DMS 273 treated with DMSO at 0.1 percent for 48 hours (cell line): Measurements from ENCODE around the gene MAMLD1.

Experiments
- DNase-seq: peaks from one replicate; lab custom pipeline; 2025; lab: John Stamatoyannopoulos, UW

MAMLD1 gene

DNA sequence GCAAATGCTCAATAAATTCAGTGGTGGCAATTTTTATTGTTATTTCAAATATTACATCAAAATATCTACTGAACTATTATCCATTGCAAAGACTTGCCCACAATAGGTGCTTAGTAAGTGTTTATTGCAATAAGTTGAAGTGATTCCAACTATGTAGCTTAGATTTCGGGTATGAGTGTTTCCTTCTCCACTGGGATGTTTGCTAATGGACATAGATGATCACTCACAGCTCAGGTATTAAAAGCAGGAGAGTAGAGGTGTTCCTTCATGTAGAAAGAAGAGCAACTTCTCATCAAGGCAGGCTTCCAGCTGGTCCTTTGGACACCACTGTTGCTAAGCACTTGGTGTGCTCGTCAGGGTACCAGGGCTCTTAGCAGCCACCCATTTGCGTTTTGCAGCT is 139.0 kb downstream of the MAMLD1 start:
- DNase-seq: no peak

DNA sequence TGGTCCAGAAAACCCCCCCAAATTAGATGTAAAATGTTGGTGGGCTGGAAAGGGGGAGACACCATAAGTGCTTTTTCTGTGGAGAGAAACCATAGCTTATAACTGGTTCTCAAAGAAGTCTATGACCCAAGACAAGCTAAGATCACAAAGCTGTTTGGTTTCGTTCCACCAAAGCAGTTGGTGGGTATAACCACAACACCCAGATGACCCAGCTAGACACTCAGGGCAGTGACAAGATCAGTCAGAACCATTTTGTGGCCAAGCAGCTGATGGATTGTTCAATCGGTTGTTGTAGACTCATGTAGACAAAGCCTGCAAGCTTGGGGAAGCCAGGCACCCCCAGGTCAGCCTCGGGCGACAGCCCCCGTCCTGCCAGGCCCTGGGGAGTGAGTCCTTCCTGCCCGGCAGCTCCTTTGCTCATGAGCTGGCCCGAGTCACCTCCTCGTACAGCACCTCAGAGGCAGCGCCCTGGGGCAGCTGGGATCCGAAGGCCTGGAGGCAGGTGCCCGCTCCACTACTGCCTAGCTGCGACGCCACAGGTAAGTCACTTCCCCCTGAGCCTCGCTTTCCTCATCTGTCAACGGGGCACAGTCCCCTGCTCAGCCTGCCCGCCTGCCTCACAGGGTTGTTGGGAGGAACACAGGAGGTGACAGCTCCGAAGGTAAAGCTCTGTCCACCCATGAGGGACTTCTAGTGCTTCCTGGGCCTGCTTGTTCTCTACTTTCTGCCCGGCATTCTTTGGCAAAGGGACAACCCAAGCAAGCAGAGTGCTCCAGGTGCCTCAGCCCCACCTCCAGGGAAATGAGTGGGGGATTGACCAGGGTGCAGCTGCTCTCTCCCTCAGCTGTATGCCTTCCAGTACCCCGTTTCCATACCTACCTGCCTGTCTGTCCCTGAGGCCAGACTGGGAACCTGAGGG is 140.1 kb downstream of the MAMLD1 start:
- no peak for DNase-seq

DNA sequence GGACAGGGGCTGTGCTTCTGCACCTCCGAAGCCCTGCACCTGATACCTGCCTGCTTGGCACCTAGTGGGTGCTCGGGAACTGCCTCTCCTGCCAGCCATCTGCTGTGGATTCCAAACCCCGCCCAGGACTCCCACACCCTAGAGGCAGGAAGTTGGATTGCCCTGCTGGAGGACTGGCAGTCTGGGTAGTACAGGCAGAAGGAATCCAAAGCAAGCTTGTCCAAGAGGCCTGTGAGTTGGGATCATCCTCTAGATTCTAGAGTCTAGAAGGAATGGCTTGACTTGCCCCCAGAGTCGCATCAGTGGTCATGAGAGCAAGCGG is 140.7 kb downstream of the MAMLD1 start:
- DNase-seq: no peak

DNA sequence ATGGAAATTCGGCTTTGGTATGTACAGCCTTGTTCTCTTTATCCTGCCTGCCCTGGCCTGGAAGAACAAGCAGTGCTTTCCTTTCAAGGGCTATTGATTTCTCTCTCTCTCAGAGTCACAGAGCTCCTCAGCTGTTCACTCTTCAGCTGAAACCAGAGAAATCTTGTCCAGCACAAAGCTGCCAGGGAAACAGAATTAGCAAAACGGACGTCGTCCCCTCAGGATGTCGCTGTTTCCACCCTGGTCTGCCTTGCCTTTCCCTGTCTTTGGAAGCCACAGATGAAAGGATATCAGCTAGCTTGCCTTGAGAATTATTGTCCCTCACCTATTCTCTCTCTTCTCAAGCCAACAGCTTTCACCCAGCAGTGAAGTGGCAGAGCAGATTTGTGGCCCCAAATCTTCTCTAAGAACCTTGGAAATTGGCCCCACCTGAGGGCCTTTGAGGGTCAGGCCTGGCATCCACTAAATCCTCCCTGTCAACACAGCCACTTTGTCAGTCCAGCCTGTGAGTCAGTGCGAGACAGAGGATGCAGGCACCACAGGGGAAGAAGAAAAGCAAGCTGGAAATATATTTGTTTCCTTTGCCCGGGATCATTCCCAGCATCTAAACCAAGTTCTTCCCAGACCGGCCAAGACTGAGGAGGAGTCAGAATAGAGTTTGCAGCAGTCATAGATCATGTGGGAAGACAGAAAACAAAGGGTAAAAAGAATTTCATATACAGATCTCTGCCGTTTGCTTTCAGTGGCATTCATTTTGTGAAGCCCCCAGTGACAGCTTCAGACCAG is 141.5 kb downstream of the MAMLD1 start:
- no peak for DNase-seq

DNA sequence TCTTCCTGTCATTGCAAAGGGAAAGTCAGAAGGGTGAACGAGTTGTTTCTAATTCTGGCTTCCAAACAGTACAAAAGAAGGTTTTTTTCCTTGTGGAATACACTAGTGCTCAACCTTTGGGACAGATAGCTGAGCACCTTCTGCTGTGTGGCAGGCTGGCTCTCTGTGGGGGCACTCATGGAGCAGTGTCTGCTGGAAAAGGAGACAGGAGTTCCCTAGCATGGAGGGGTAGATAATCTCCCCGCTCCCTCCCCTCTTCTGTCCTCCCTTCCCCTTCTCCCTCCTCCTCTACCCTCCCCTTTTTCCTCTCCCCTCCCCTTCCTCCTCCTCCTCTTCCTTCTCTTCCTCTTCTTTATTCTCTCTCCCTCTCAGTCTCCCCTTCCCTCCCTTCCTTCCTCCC is 142.9 kb downstream of the MAMLD1 start:
- DNase-seq: no peak

DNA sequence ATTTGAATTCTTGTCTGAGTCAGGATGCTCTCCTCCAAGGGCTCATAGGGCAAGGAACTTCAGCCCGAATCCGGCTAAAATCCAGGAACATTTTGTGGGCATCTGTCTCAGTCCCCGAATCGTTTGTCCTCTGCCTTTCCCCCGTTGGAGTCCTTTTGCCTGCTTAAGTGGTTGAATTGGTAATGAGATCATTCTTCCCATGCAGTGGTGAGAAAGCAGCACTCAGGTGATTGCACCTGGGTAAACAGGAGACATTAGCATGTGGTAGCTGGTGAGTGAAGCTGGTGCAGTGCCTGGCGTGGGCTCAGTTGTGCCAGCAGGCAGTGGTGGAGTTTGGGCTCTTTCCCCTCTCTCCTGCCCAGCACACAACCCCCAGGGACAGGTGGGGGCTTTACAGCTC is 143.4 kb downstream of the MAMLD1 start:
- DNase-seq: no peak

DNA sequence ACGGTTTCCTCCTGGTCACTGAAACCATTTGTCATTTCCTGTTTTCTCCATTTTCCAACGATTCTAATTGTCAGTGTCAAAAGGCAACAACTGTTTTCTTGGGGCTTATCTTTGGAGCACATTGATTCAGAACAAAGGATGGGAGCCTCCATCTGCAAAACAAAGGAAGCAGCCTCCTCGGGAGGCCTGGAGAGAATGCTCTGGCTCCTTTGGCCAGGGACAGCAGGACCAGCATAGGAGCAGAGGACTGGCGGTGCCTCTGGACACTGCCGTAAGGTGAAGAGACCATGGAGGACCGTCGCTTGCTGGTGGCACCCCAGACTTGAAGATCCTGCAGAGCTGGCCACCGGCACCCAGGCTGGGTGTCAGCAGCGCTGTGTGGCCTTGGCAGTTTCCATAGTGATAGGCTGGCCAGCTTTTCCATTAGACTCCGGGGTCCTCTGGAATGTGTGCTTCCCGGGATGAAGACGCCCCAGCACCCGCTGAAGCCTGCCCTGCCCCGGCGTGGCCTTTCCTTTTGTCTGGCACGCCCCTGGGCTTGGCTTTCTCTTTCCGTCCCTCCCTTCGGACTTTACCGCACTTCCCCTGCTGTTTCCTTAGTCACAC is 144.2 kb downstream of the MAMLD1 start:
- no peak for DNase-seq

DNA sequence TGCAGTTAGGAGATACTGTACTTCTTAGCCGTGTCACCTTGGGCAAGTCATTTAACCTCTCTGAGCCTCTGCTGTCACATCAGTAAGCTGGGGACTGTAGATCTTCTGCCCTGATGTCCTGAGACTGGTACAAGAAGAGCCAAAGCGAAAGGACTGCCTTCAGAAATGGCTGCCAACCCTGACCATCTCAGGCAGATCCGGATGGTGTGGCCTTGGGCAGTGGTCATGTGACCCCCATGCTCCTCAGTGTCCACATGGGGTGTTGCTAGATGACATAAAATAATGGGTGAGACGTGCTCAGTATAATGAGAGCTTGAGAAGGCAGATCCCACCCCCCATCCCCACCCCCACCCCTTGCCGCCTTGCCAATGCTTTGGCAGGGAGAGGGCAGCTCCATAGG is 144.9 kb downstream of the MAMLD1 start:
- DNase-seq: no peak

DNA sequence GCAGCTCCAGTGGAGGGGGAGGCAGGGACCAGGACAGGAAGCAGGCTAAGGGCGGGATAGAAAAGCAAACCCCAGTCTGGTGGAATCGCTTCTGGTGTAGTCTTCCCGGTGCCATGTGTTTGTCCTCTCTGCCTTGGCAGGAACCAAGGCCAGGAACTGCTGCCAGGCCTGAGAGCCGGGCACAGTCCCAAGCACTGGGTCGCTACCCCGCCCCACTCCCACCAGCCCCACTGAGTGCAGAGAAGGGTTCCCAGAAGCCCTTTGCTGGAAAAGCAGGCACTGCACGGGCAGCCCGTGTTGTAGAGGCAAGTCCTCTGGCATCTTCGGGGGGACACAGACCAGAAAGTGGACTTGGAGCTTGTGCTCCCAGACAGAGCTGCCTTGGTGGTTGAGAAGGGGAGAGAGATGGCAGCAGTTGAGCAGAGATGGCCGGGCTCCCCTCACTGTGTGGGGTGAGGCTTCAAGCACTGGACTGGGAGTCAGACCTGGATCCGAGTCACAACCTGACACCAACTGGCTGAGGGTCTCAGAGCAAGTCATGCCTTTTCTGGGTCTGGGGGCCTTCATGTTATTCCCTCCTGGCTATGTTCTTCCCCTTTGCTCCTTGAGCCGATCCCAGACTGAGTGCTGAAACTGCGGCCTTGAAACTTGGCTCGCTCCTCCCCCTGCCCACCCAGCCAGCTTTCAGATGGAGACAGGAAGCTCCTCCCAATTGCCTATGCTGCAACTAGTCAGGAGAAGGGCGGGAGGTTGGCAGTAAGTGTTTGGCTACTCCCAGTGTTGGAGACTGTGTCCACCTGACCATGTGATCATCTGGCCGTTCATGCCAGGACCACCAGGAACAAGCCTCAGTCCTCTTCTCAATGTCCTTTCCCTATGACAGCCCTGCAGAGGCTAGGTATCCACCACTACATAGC is 145.6 kb downstream of the MAMLD1 start:
- DNase-seq: no peak

DNA sequence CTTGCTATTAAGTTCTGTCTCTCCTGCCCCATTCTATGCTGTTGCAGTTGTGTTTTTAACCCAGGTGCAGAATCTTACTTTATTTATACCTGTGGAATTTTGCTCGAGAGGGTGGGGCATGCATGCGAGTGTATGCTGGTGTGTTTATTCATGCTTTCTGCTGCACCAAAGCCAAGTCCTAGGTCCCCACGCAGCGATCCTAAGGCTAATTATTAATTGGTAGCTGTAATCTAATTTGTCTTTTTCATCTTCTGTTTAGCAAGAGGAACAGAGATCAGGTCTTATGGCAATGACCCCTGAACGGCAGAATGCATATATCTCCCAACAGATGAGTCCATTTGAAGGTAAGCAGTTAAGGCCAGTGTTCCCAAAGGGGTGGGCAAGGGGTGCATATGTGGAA is 146.6 kb downstream of the MAMLD1 start:
- no peak for DNase-seq

DNA sequence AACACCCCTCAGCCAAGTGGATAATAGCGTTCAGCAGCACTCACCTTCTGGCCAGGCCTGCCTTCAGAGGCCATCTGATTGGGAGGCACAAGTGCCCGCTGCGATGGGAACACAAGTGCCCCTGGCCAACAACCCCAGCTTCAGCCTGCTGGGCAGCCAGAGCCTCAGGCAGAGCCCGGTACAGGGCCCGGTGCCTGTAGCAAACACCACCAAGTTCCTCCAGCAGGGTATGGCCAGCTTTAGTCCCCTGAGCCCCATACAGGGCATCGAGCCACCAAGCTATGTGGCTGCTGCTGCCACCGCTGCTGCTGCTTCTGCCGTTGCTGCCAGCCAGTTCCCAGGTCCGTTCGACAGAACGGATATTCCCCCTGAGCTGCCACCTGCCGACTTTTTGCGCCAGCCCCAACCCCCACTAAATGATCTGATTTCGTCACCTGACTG is 149.4 kb downstream of the MAMLD1 start:
- DNase-seq: no peak

DNA sequence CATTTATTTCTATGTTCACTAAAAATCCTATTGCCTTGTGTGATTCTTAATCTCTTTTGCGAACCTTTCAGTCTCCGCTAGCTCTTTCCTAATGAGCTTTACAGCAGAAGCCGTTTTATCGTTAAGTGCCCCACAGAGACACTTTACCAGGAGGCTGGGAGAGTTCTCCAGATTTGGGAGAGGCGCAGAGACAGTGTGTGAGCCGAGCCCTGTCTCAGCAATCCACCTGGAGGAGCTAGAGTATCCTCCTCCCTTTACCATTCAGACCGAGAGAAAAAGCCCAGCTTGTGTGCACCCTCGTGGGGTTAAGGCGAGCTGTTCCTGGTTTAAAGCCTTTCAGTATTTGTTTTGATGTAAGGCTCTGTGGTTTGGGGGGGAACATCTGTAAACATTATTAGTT is 150.4 kb downstream of the MAMLD1 start:
- no peak for DNase-seq

DNA sequence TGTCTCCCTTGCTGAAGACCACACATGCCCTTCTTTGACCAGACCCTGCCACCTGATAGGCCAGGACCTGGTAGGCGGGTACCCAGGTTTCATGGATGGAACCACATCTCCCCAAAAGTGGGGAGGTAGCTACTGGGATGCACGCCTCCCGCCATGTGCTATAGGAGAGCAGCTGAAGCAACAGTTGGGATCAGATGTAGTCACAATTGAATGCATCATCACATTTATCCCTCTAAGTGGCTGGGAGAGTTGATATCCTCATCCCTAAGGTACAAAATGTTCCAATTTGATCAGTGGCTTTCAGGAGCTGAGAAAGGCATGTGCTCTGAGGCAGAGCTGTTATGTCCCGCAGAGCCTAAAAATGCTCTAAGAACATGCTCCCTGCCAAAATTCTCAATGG is 151.3 kb downstream of the MAMLD1 start:
- no peak for DNase-seq

DNA sequence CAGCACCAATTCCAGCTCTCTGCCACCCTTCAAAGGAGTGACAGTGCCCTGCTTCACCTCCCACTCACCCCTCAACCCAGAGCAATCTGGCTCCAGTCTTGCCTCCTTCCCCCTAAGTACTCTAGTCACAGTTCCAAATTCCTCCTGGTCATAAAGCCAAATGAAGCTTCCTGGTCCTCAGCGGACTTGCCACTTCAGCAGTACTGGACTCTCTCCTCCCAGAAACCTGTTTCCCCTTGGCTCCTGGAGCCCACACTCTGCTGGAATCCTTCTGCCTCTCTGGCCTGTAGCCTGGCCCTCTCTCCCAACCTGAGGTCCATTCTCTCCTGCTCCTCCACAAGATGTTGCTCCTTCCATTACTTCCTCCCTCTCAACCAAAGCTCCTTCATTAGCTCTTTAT is 152.7 kb downstream of the MAMLD1 start:
- DNase-seq: no peak

DNA sequence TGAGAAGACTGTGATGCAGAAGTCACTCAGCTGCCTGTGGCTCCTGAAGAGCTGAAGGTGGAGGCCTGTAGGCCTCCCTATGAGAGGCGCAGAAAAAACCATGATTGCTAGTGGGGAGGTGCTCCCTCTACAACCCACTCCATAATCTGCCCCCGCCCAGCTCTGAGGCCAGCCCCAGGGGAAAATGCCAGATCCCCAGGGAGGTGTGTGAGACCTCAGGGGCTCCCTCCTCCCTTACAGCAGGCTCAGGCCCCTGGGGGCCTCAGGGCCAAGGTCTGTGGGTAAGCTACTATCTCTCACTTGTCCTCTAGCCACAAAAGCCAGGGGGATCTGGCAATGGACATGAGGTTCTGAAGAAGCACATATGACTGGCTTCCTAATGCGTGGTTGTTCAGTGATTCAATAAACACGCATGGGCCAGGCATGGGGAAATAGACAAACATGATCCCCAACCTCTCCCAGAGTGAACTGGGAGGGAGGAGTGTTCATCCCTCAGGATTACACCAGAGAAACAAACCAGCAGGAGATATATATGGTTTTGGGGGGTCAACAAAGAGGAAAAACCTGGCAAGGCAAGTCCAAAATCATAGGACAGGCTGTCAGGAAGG is 154.3 kb downstream of the MAMLD1 start:
- no peak for DNase-seq

DNA sequence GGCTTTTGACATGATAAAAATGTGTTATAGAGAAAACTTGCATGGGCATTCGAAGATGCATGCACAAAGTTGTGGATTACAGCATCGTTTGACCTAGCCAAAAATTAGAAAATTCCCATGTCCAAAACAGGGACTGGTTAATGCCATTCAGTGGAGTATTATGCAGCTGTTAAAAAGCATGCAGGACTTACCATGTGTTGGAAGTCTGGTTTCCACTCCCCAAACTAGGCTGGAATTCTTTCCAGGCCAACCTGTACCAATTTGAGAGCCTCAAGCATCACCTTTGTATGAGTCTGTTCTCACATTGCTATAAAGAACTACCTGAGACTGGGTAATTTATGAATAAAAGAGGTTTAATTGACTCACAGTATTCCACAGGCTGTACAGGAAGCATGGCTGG is 159.4 kb downstream of the MAMLD1 start:
- DNase-seq: no peak

DNA sequence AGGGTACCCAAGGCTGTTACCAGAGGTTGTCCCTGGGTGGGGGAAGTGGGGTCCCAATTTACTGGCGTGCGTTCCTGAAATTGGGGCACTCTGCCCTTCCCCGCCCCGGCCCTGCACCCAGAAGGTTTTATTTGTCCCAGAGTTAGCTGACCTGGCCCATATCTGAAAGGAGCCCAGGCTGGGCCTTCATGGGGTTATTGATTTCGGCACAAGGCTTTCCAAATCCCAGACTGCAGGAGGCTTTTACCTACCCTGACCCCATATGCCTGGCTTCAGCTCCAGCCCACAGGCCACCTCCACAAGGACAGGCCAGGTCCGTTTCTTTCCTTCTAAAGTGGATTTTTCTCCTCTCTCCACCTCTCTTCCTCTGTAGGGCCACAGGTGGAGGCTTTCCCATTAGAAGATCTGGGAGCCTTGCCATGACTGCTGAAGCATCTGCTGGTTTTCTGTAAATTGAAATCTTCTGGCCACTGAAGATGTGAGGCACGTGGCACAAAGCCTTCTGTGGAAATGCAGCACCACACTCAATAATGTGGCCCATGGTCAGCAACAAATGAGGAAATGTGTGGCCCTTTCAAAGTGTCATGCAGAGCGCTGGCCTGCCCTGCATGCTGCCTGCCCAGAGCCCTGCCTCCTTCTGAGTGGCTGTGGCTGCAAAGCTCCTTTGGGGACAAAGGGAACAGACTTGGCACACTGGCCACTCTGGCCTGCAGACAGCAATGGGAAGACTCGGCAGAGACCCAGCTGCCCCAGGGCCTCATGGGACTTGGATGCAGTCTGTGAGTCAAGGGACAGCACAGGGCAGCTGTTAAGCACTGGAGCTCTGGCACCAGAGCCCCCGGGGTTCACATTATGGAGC is 162.2 kb downstream of the MAMLD1 start:
- no peak for DNase-seq

DNA sequence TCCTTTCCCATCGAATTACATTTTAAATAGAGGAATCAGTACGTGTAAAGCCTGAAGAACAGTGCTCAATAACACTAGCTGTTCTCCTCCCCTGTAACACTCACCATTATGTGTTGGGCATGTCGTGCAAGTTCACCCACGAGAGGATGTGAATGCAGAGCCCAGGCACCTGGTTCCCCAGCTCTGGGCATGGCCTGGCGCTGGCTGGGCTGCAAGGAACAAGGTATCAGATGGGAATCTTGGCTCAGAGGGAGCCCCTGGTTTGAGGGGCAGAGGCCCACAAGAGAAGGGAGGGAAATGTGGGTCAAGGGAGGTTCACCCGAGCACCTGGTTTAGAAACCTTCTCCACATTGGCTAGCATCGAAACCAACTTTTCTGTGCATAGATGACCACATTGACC is 163.6 kb downstream of the MAMLD1 start:
- no peak for DNase-seq

DNA sequence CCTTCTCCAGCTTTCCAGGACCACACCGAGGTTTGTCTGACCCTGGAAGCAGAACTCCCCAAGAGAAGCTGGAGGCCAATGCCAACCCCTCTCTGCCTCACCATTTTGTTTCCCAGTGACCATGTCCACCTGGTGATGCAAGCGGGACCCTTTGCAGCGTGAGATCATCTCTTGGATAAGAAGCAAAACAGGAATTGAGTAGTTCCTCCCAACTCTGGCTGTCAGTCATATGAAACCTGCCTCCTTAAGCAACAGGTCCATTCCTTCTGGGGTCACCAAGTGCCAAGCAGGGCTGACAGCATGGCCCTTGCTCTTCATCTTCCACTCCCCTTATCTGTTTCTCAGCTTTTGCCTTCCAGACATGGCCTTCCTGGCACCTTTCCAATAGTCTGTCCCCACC is 164.0 kb downstream of the MAMLD1 start:
- DNase-seq: no peak

DNA sequence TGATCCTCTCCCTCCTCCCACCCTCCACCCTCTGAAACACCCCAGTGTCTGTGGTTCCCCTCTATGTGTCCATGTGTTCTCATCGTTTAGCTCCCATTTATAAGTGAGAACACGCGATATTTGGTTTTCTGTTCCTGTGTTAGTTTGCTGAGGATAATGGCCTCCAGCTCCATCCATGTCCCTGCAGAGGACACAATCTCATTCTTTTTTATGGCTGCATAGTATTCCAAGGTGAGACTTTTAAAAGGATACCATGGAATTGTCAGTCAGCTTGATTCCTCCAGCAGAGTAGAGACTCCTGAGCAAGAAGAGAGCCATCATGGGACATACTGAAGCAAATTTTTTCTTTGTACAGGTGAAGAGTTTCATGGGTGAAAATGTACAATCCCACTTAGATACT is 166.5 kb downstream of the MAMLD1 start:
- DNase-seq: no peak

DNA sequence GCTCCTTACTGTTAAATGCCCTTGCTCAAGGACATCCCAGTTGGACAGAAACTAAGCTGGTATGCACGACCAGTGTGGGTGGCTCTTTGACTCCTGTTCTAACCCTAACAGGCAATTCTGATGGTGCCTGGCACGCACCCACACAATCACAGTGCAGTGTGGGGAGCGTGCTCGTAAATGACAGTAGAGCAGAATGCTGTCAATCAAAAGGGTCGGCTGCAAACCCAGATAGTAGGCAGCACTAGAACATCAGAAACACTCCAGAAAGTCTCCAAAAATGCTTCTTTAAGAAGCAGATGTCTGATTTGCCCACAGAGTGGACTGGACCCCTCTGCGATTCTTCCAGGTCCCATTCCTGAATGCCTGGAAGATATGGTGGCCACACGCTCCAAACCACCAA is 167.7 kb downstream of the MAMLD1 start:
- no peak for DNase-seq
